ENCODE measurements around the gene RHEB. TPM values are rescaled to one million over a fixed set of nuclear protein-coding genes. Genes with fewer than 3 reads are reported as not detected.

RHEB gene
- total and polyA plus RNA-seq, 2 of the 13 experiments (the other 11 are each of a cell fraction or from before 2014, with no cell fraction given) = 55.0 to 77.6 TPM

DNA sequence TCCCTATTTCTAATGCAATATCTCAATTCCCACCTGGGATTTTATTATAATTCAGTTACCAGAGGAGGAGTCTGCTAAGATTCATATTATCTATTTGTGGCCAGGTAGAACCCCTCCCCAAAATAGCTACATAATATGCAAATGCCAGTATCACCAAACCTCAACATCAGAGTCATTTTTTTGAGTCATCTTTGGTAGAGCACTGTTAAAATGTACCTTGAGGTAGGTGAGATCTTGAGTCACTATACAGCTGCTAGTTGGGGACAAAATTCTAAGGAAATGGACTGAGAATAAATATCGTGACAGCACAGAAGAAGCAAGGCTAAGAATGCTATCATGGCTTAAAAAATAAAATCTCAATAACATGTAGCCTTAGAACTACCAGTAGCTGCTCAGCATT, 75.1 kb downstream of the RHEB start (continued):
- TF ChIP-seq, protein P1, sequence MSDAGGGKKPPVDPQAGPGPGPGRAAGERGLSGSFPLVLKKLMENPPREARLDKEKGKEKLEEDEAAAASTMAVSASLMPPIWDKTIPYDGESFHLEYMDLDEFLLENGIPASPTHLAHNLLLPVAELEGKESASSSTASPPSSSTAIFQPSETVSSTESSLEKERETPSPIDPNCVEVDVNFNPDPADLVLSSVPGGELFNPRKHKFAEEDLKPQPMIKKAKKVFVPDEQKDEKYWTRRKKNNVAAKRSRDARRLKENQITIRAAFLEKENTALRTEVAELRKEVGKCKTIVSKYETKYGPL (CRISPR knock-in tag; IDR thresholded peaks at IDR 0.05) = no peak
- TF ChIP-seq, protein P2, sequence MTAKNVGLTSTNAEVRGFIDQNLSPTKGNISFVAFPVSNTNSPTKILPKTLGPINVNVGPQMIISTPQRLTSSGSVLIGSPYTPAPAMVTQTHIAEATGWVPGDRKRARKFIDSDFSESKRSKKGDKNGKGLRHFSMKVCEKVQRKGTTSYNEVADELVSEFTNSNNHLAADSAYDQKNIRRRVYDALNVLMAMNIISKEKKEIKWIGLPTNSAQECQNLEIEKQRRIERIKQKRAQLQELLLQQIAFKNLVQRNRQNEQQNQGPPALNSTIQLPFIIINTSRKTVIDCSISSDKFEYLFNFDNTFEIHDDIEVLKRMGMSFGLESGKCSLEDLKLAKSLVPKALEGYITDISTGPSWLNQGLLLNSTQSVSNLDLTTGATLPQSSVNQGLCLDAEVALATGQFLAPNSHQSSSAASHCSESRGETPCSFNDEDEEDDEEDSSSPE (CRISPR knock-in tag; IDR thresholded peaks at IDR 0.05) = no peak
- TF ChIP-seq, protein P3, sequence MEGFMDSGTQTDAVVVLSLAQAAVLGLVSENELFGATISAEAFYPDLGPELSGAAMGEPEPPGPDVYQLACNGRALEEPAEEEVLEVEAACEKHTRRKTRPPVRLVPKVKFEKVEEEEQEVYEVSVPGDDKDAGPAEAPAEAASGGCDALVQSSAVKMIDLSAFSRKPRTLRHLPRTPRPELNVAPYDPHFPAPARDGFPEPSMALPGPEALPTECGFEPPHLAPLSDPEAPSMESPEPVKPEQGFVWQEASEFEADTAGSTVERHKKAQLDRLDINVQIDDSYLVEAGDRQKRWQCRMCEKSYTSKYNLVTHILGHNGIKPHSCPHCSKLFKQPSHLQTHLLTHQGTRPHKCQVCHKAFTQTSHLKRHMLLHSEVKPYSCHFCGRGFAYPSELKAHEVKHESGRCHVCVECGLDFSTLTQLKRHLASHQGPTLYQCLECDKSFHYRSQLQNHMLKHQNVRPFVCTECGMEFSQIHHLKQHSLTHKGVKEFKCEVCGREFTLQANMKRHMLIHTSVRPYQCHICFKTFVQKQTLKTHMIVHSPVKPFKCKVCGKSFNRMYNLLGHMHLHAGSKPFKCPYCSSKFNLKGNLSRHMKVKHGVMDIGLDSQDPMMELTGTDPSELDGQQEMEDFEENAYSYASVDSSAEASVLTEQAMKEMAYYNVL (CRISPR knock-in tag; IDR thresholded peaks at IDR 0.05; ENCODE audit: borderline replicate concordance) = no peak

DNA sequence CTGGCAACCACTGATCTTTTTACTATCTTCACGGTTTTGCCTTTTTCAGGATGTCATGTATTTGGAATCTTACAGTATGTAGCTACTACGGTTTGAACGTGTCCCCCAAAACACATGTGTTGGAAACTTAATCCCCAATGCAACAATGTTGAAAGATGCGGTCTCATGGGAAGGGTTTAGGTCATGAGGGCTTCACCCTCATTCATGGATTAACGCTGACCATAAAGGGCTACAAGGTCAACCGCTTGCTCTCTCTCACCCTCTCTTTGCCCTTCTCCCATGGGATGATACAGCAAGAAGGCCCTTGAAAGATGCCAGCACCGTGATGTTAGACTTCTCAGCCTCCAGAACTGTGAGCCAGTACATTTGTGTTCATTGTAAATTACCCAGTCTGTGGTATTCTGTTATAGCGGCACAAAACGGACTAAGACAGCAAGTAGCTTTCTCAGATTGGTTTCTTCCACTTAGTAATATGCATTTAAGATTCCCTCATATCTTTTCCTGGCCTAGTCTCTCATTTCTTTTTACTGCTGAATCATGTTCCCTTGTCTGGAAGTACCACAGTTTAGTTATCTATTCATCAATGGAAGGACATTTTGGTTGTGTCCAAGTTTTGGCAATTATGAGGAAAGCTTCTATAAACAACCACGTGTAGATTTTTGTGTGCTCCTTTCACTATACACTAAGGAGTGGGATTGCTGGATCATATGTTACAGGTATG, 76.8 kb downstream of the RHEB start:
- ATAC-seq = no peak
- CTCF ChIA-PET (ENCODE audit: low intra/inter-chr PET ratio, low total read pairs) = no interaction called here
- FAIRE-seq = no peak
- TF ChIP-seq SRY (CRISPR knock-in tag; IDR thresholded peaks at IDR 0.05) (no peak), SKI (IDR thresholded peaks at IDR 0.05; ENCODE audit: partially characterized antibody) (no peak), JUND (CRISPR knock-in tag; IDR thresholded peaks at IDR 0.05) (no peak), PPARG (CRISPR knock-in tag; conservative IDR thresholded peaks at IDR 0.05) (no peak), ZNF263 (CRISPR knock-in tag; IDR thresholded peaks at IDR 0.05) (no peak)
- TF ChIP-seq, protein P4, sequence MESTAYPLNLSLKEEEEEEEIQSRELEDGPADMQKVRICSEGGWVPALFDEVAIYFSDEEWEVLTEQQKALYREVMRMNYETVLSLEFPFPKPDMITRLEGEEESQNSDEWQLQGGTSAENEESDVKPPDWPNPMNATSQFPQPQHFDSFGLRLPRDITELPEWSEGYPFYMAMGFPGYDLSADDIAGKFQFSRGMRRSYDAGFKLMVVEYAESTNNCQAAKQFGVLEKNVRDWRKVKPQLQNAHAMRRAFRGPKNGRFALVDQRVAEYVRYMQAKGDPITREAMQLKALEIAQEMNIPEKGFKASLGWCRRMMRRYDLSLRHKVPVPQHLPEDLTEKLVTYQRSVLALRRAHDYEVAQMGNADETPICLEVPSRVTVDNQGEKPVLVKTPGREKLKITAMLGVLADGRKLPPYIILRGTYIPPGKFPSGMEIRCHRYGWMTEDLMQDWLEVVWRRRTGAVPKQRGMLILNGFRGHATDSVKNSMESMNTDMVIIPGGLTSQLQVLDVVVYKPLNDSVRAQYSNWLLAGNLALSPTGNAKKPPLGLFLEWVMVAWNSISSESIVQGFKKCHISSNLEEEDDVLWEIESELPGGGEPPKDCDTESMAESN (CRISPR knock-in tag; conservative IDR thresholded peaks at IDR 0.05) = no peak
- TF ChIP-seq, protein P5, sequence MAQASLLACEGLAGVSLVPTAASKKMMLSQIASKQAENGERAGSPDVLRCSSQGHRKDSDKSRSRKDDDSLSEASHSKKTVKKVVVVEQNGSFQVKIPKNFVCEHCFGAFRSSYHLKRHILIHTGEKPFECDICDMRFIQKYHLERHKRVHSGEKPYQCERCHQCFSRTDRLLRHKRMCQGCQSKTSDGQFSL (CRISPR knock-in tag; IDR thresholded peaks at IDR 0.05) = no peak
- TF ChIP-seq, protein P6, sequence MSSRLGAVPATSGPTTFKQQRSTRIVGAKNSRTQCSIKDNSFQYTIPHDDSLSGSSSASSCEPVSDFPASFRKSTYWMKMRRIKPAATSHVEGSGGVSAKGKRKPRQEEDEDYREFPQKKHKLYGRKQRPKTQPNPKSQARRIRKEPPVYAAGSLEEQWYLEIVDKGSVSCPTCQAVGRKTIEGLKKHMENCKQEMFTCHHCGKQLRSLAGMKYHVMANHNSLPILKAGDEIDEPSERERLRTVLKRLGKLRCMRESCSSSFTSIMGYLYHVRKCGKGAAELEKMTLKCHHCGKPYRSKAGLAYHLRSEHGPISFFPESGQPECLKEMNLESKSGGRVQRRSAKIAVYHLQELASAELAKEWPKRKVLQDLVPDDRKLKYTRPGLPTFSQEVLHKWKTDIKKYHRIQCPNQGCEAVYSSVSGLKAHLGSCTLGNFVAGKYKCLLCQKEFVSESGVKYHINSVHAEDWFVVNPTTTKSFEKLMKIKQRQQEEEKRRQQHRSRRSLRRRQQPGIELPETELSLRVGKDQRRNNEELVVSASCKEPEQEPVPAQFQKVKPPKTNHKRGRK (CRISPR knock-in tag; IDR thresholded peaks at IDR 0.05) = no peak
- TF ChIP-seq, protein P7, sequence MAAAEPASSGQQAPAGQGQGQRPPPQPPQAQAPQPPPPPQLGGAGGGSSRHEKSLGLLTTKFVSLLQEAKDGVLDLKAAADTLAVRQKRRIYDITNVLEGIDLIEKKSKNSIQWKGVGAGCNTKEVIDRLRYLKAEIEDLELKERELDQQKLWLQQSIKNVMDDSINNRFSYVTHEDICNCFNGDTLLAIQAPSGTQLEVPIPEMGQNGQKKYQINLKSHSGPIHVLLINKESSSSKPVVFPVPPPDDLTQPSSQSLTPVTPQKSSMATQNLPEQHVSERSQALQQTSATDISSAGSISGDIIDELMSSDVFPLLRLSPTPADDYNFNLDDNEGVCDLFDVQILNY (CRISPR knock-in tag; conservative IDR thresholded peaks at IDR 0.05) = no peak

More for the DNA sequence above, 76.8 kb downstream of the RHEB start:
- Histone ChIP-seq H3K27me3 (ENCODE audit: control insufficient read depth in 1 of 2, insufficient read depth in 2 of 2, low read length in 2 of 2) (peaks cover 8 to 39% of the 10 kb centered on the region in 2 experiments), H3K9ac (ENCODE audit: insufficient read depth, low read depth, low read length) (no peak overlapping the region), H3K79me2 (ENCODE audit: insufficient read depth, low read length) (no peaks in the 10 kb centered on the region), H3K4me3 (replicated peaks in 1 of 3; ENCODE audit: insufficient read depth in 1 of 3, low read depth in 2 of 3, low read length in 3 of 3) (no peak overlapping the region), H3K4me1 (ENCODE audit: insufficient read depth, low read length) (no peaks in the 10 kb centered on the region), H3K4me2 (ENCODE audit: low read depth, low read length) (no peak overlapping the region), H3K9me3 (ENCODE audit: low read length) (no peaks in the 10 kb centered on the region), H2AFZ (ENCODE audit: low read length) (no peak overlapping the region), H3K36me3 (replicated peaks in 1 of 2; ENCODE audit: control insufficient read depth in 1 of 2, insufficient read depth in 2 of 2, low read length in 2 of 2) (no peaks in the 10 kb centered on the region), H3K27ac (ENCODE audit: extremely low read length, insufficient read depth, low read length) (no peak overlapping the region), H4K20me1 (ENCODE audit: insufficient read depth, low read length) (no peaks in the 10 kb centered on the region)
- no TSS peak for BruUV-seq (replicated peaks)
- WGBS (ENCODE audit: low lambda C conversion rate) = 44% methylated on average over 10 of the region's 10 CpGs
- POLR2A ChIA-PET = no interaction called here
- in situ Hi-C loops (cut with HindIII; ENCODE audit: extremely low pct_ligation_motif_present, low pct_unique_long_range_greater_than_20kb) = no loop called here
- no peak for DNase-seq (ENCODE audit: low spot score)
- intact Hi-C loops (cut with micrococcal nuclease; ENCODE audit: unreplicated experiment) = no loop called here

All from HepG2 (cell line).